ENCODE data around the gene PRKAG2.

Gene PRKAG2

DNA sequence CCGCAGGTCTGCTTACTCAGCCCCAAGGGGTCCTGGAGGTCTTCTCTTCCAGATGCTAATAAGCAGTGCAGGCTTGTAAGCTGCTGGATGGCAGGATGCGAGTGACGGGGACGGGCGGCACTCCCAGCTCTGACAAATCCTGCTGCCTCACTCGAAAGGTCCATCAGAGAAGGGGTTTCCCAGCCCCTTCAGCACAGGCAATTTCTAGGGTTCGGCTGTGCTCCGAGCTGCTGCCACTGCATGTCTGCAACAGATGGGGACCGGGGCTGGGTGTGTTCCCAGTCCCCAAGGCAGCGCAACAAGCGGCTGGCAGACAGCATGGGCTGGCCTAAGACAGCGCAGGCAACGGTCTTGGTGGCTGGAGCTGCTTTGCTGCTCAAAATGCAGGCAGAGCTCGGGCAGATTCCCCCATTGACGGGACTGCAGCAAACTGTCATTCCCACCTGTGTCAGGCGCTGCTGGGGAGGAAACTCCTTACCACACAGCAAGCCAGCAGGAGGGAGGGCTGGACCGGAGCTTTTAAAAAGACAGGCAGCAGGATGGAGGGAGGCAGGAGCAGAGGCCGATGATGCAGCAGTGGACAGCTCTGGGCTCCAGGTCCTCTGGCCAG lies 62.4 kb downstream of the PRKAG2 start:
- H2AK5ac ChIP-seq (ENCODE audit: low read length), result no peak overlapping the region
- H4K91ac ChIP-seq (ENCODE audit: low read depth, low read length), result no peak overlapping the region
- no peaks in the 10 kb centered on the region for H3K27me3 ChIP-seq (ENCODE audit: insufficient read depth, low read length)
- no peak overlapping the region for H3K27ac ChIP-seq (ENCODE audit: low read depth, low read length)
- H2BK5ac ChIP-seq (ENCODE audit: low read depth, low read length, poor library complexity), result no peak overlapping the region
- H3K4ac ChIP-seq (ENCODE audit: low read depth, low read length), result no peak overlapping the region
- no peak overlapping the region for H4K8ac ChIP-seq (ENCODE audit: low read depth, low read length)
- H4K12ac ChIP-seq (ENCODE audit: low read depth, low read length), result no peak overlapping the region
- no peak overlapping the region for H3K23ac ChIP-seq (ENCODE audit: low read length)
- no peaks in the 10 kb centered on the region for H3K79me2 ChIP-seq (ENCODE audit: control insufficient read depth, insufficient read depth, low read length, poor library complexity)
- H3K4me3 ChIP-seq (ENCODE audit: low read depth, low read length), result no peak overlapping the region
- no peak overlapping the region for H3K18ac ChIP-seq (ENCODE audit: low read length)
- peaks cover 0 to 2% of the 10 kb centered on the region in 2 experiments for H3K4me1 ChIP-seq (ENCODE audit: control insufficient read depth in 1 of 2, insufficient read depth in 2 of 2, low read length in 2 of 2)
- no peak overlapping the region for H2BK12ac ChIP-seq (ENCODE audit: low read length)
- H3K14ac ChIP-seq (ENCODE audit: low read length), result no peak overlapping the region
- H3K79me1 ChIP-seq (ENCODE audit: low read length), result no peaks in the 10 kb centered on the region
- no peaks in the 10 kb centered on the region for H3K9me3 ChIP-seq (ENCODE audit: insufficient read depth, low read depth, low read length)
- no peak overlapping the region for H2AFZ ChIP-seq (ENCODE audit: insufficient read depth, low read length, poor library complexity)
- no peak for DNase-seq
- H3K36me3 ChIP-seq (ENCODE audit: control insufficient read depth in 1 of 2, insufficient read depth in 2 of 2, low read length in 2 of 2), result no peaks in the 10 kb centered on the region
- no peak overlapping the region for H3K9ac ChIP-seq (ENCODE audit: low read length)
- H3K4me2 ChIP-seq (ENCODE audit: low read length), result no peak overlapping the region
- H2BK120ac ChIP-seq (ENCODE audit: insufficient read depth, low read length, poor library complexity), result no peak overlapping the region
- no CpG with 5 or more reads among the region's 18 CpGs for WGBS (ENCODE audit: extremely low coverage, insufficient coverage, insufficient read length)

DNA sequence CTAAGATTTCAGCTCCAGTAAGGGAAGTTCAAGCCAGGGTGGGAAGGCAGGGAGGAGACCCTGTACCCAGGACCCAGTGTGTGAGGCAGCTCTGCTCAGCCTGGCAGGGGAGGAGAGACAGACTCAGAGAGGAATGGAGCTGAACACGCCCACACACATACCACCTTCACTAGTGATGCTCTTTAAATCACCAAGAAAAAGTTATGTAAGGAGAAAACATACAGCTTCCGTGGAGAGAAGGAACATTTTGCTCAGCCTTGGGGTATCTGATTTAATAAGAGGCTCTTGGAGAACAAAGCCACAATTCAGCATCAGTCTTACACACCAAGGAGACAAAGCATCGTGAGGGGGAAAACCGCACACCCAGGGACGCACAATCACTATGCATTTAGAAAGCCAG lies 62.9 kb downstream of the PRKAG2 start:
- Histone ChIP-seq H2BK12ac (ENCODE audit: low read length) (no peak overlapping the region), H3K4me1 (ENCODE audit: control insufficient read depth in 1 of 2, insufficient read depth in 2 of 2, low read length in 2 of 2) (peaks cover 0 to 2% of the 10 kb centered on the region in 2 experiments), H2AK5ac (ENCODE audit: low read length) (no peak overlapping the region), H2BK120ac (ENCODE audit: insufficient read depth, low read length, poor library complexity) (no peak overlapping the region), H3K18ac (ENCODE audit: low read length) (no peak overlapping the region), H3K4me3 (ENCODE audit: low read depth, low read length) (no peak overlapping the region), H4K91ac (ENCODE audit: low read depth, low read length) (no peak overlapping the region), H3K27me3 (ENCODE audit: insufficient read depth, low read length) (no peaks in the 10 kb centered on the region), H3K4ac (ENCODE audit: low read depth, low read length) (no peak overlapping the region), H3K36me3 (ENCODE audit: control insufficient read depth in 1 of 2, insufficient read depth in 2 of 2, low read length in 2 of 2) (no peaks in the 10 kb centered on the region), H3K9ac (ENCODE audit: low read length) (no peak overlapping the region), H3K14ac (ENCODE audit: low read length) (no peak overlapping the region), H3K4me2 (ENCODE audit: low read length) (no peak overlapping the region), H4K12ac (ENCODE audit: low read depth, low read length) (no peak overlapping the region), H3K23ac (ENCODE audit: low read length) (no peak overlapping the region), H3K79me1 (ENCODE audit: low read length) (no peaks in the 10 kb centered on the region), H3K27ac (ENCODE audit: low read depth, low read length) (no peak overlapping the region), H4K8ac (ENCODE audit: low read depth, low read length) (no peak overlapping the region), H3K9me3 (ENCODE audit: insufficient read depth, low read depth, low read length) (no peaks in the 10 kb centered on the region), H3K79me2 (ENCODE audit: control insufficient read depth, insufficient read depth, low read length, poor library complexity) (no peaks in the 10 kb centered on the region), H2AFZ (ENCODE audit: insufficient read depth, low read length, poor library complexity) (no peak overlapping the region), H2BK5ac (ENCODE audit: low read depth, low read length, poor library complexity) (no peak overlapping the region)
- no CpG with 5 or more reads among the region's 5 CpGs for WGBS (ENCODE audit: extremely low coverage, insufficient coverage, insufficient read length)
- DNase-seq, result peak in 1 of 2 donors; percentile 44

DNA sequence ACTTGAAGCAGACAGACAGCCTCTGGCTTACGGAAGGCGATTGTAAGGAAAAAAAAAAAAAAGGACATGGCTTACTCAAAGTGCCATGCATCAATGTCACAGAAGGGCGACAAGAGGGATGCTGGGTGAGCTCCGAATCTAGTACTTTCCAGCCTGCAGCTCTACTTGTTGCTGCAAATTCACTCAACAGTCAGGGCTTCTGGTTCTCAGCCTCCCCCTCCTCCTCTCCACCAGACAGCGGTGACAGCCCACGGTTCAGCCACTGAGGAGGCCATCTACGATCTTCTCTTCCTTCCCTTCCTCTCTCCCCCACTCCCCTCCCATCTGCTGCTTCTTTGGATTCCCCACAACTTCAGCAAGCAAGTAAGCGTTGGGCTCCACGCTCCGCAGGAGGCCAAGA lies 63.5 kb downstream of the PRKAG2 start:
- WGBS (ENCODE audit: extremely low coverage, insufficient coverage, insufficient read length), result no CpG with 5 or more reads among the region's 10 CpGs
- DNase-seq, result no peak
- no peaks in the 10 kb centered on the region for H3K79me1 ChIP-seq (ENCODE audit: low read length)

DNA sequence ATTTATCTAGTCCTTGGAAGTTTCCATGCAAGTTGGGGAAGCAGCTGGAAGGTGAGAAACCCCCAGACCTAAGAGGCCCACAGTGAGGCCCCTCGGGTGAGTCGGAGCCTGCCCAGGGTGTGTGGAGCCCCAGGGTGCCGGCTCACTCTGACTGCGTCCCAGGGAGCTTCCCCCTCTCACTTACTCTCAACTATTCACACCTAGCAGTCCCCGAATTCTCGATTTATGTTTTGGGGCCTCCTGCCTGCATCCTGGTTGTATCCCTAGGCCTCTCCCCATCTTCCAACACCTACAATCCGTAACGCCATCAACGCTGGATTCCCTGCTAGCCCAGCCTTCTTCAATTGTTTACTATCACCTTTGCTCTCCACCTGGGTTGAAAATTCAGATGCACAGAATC lies 63.9 kb downstream of the PRKAG2 start:
- H3K79me2 ChIP-seq (ENCODE audit: control insufficient read depth, insufficient read depth, low read length, poor library complexity), result no peaks in the 10 kb centered on the region
- no peak overlapping the region for H2AFZ ChIP-seq (ENCODE audit: insufficient read depth, low read length, poor library complexity)
- H3K9ac ChIP-seq (ENCODE audit: low read length), result no peak overlapping the region
- no peak overlapping the region for H4K8ac ChIP-seq (ENCODE audit: low read depth, low read length)
- H3K79me1 ChIP-seq (ENCODE audit: low read length), result no peaks in the 10 kb centered on the region
- no peak overlapping the region for H3K4me3 ChIP-seq (ENCODE audit: low read depth, low read length)
- no peak overlapping the region for H3K14ac ChIP-seq (ENCODE audit: low read length)
- no peak overlapping the region for H4K12ac ChIP-seq (ENCODE audit: low read depth, low read length)
- no peaks in the 10 kb centered on the region for H3K4me1 ChIP-seq (ENCODE audit: control insufficient read depth in 1 of 2, insufficient read depth in 2 of 2, low read length in 2 of 2)
- no peaks in the 10 kb centered on the region for H3K36me3 ChIP-seq (ENCODE audit: control insufficient read depth in 1 of 2, insufficient read depth in 2 of 2, low read length in 2 of 2)
- no peaks in the 10 kb centered on the region for H3K27me3 ChIP-seq (ENCODE audit: insufficient read depth, low read length)
- H4K91ac ChIP-seq (ENCODE audit: low read depth, low read length), result no peak overlapping the region
- no peak overlapping the region for H3K23ac ChIP-seq (ENCODE audit: low read length)
- H2AK5ac ChIP-seq (ENCODE audit: low read length), result no peak overlapping the region
- DNase-seq, result no peak
- H3K4me2 ChIP-seq (ENCODE audit: low read length), result no peak overlapping the region
- H3K9me3 ChIP-seq (ENCODE audit: insufficient read depth, low read depth, low read length), result no peaks in the 10 kb centered on the region
- H3K27ac ChIP-seq (ENCODE audit: low read depth, low read length), result no peak overlapping the region
- no peak overlapping the region for H2BK5ac ChIP-seq (ENCODE audit: low read depth, low read length, poor library complexity)
- H2BK120ac ChIP-seq (ENCODE audit: insufficient read depth, low read length, poor library complexity), result no peak overlapping the region
- H3K4ac ChIP-seq (ENCODE audit: low read depth, low read length), result no peak overlapping the region
- H2BK12ac ChIP-seq (ENCODE audit: low read length), result no peak overlapping the region
- no CpG with 5 or more reads among the region's 9 CpGs for WGBS (ENCODE audit: extremely low coverage, insufficient coverage, insufficient read length)
- no peak overlapping the region for H3K18ac ChIP-seq (ENCODE audit: low read length)

More for the DNA sequence above, 63.5 kb downstream of the PRKAG2 start:
- Histone ChIP-seq H3K4ac (ENCODE audit: low read depth, low read length) (no peak overlapping the region), H4K8ac (ENCODE audit: low read depth, low read length) (no peak overlapping the region), H3K36me3 (ENCODE audit: control insufficient read depth in 1 of 2, insufficient read depth in 2 of 2, low read length in 2 of 2) (no peaks in the 10 kb centered on the region), H2BK12ac (ENCODE audit: low read length) (no peak overlapping the region), H3K4me2 (ENCODE audit: low read length) (no peak overlapping the region), H3K14ac (ENCODE audit: low read length) (no peak overlapping the region), H2AK5ac (ENCODE audit: low read length) (no peak overlapping the region), H2BK5ac (ENCODE audit: low read depth, low read length, poor library complexity) (no peak overlapping the region), H2AFZ (ENCODE audit: insufficient read depth, low read length, poor library complexity) (no peak overlapping the region), H4K12ac (ENCODE audit: low read depth, low read length) (no peak overlapping the region), H3K23ac (ENCODE audit: low read length) (no peak overlapping the region), H4K91ac (ENCODE audit: low read depth, low read length) (no peak overlapping the region), H3K27ac (ENCODE audit: low read depth, low read length) (no peak overlapping the region), H2BK120ac (ENCODE audit: insufficient read depth, low read length, poor library complexity) (no peak overlapping the region), H3K18ac (ENCODE audit: low read length) (no peak overlapping the region), H3K9ac (ENCODE audit: low read length) (no peak overlapping the region), H3K27me3 (ENCODE audit: insufficient read depth, low read length) (no peaks in the 10 kb centered on the region), H3K79me2 (ENCODE audit: control insufficient read depth, insufficient read depth, low read length, poor library complexity) (no peaks in the 10 kb centered on the region), H3K4me1 (ENCODE audit: control insufficient read depth in 1 of 2, insufficient read depth in 2 of 2, low read length in 2 of 2) (no peaks in the 10 kb centered on the region), H3K9me3 (ENCODE audit: insufficient read depth, low read depth, low read length) (no peaks in the 10 kb centered on the region), H3K4me3 (ENCODE audit: low read depth, low read length) (no peak overlapping the region)

All from trophoblast cell (in vitro differentiated cells and primary cell).